Measurements from ENCODE around the gene RIN3.
A peak's percentile ranks its signal among the peaks of the same experiment; 100 is the strongest.

The RIN3 gene

DNA sequence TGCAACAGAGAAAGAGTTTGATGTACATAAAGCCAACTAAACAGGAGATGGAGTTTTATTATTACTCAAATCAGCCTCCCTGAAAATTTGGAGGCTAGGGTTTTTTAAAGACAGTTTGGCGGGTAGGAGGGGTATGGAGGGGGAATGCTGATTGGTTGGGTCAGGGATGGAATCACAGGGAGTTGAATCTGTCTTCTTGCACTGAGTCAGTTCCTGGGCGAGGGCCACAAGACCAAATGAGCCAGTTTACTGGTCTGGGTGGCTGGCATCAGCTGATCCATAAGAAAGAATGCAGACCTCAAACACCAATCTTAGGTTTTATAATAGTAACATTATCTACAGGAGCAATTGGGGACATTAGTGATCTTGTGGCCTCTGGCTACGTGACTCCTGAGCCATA lies 64.9 kb downstream of the RIN3 start:
- ATAC-seq = no peak

GRCh38 chr14:92579244-92579936 lies 65.8 kb downstream of the RIN3 start:
- no peak for ATAC-seq

DNA sequence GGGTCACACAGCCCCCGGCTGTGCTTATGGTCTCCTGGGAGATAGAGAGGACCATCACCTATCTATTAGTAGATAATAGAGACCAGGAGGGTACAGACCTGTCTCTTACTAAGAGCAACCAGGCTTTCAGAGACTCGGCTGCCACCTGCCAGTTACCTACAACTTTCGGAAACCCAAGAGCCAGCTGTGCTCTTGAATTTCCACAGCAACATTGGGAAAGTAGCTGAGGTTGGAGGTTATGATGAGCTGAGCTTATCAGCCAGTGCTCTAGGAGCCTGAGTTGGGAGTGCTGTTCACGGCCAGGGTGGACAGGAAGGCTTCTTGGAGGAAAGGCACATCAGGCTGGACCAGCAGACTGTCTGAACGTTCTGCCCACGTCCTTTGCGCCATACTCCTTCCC lies 67.6 kb downstream of the RIN3 start:
- ATAC-seq = no peak

DNA sequence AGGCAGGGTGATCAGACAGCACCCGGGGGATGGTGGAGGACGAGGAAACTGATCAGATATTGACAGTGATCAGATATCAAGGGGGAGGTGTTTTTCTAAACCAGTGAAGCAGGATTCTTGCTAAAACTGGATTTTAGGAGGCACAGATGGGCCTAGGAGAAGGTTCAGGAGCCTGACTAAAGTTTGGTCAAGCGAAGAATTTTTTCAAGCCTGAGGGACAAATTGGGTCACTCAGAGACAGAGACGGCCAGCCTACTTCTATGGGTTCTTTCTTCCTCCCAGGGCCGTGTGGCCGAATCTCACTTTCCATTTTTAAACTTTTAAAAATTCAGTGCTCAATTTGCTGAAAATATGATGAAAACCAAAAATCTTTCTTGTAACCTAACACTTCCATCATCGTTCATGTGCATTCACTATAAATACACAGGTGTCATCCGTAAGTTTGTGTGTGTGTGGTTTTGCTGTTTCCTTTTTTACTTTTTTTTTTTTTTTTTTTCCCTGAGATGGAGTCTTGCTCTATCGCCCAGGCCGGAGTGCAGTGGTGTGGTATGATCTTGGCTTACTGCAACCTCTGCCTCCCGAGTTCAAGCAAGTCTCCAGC lies 68.5 kb downstream of the RIN3 start:
- ATAC-seq = no peak

DNA sequence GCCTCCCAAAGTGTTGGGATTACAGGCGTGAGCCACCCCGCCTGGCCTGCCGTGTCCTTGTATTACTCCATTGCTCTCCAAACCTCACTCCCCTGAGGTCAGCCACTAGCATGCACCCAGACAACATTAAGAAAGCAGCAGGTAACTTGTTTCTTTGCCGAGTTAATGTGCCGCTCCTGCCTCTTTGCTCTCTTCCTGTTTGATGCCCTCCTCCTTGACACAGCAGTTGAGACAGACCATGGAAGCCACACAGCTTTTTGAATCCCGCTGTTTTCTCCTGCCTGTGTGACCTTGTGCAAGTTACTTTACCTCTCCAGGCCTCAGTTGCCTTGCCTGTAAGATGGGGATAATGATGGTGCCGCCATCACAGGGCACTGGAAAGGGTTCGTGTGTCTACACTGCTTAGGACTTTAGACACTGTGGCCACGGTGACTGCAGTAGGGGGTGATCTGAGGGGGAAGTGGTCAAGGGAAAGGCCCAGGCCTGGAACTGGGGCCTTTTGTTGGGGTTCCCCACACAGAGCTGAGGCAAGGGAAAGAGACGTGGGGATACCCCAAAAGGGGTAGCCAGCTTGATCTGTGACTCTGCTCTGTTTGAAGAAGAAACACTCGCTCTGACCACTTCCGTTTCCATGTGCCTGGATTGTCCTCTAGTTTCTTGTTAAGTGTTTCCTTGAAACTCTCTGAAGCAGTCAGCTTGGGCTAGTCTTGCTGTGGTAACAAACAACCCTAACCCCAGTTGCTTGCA lies 69.3 kb downstream of the RIN3 start:
- ATAC-seq = peak; percentile 36 to 57

- no peak for ATAC-seq
Measured at GRCh38 chr14:92584220-92584619, 70.6 kb downstream of the RIN3 start.

DNA sequence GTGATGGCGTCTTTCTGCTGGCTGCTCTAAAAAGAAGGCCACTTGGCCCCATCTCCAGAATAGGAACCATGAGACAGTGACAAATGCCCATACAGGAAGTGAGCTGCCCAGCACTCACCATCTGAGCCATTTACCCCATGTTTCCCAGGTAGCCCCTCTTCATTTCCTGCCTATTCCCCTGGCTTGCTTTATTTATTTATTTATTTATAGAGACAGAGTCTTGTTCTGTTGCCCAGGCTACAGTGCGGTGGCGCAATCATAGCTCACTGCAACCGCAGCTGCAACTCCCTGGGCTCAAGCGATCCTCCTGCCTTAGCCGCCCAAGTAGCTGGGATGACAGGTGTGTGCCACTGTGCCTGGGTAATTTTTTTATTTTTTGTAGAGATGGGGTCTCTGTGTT lies 71.2 kb downstream of the RIN3 start:
- ATAC-seq = no peak

- ATAC-seq = peak; percentile 75 to 81
Measured at GRCh38 chr14:92585981-92586937, 72.7 kb downstream of the RIN3 start.

DNA sequence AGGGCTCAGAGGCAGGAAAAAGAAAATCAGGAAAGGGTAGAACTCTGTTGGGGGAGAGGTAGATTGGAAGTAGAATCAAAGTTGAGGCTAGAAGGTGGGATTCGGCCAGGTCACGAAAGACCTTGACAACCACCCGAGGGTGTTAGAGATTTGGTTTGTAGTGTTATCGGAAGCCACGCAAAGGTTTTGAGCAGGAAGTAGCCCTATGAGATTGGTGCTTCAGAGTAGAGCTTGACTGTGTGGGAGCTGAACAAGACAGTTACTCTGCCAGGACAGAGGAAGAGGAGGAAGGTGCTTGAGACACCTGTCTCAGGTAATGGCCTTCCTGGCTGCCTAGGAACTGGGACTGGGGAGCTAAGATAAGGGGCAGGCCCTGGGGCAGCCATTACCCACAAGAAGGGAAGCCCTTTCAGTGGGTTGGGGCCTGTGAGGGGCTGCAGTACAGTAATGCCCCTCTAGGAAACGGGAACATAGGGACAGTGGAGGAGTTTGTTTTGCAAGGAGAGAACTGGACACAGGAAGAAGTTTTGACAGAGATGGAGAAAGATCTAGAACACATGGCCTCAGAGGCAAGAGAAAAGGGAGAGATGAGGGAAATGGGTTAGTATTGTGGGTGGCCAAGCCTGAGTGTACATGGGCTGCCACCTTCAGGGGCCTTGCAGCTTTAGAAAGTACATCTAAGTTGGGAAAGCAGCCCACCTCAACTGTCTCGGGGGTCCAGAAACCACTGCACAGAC lies 73.5 kb downstream of the RIN3 start:
- no peak for ATAC-seq

DNA sequence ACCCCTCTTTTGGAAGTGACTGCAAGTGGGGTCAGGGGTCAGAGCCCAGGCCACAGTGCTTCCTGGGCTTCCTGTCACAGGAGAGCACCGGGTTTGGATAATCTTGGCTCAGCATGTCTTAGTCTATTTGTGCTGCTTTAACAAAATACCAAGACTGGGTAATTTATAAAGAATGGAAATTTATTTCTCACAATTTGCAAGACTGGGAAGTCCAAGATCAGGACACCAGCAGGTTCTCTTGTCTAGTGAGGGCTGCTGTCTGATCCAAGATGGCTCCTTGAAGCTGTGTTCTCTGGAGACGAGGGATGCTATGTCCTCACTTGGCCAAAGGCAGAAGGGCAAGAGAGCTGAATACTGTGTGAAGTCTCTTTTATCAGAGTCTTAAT lies 74.1 kb downstream of the RIN3 start:
- ATAC-seq = no peak

- no peak for ATAC-seq
Measured at GRCh38 chr14:92589213-92589852, 75.8 kb downstream of the RIN3 start.

GRCh38 chr14:92590176-92590575 lies 76.6 kb downstream of the RIN3 start:
- ATAC-seq = no peak

GRCh38 chr14:92590941-92591340 lies 77.4 kb downstream of the RIN3 start:
- no peak for ATAC-seq

- ATAC-seq = no peak
Measured at GRCh38 chr14:92591346-92591745, 77.8 kb downstream of the RIN3 start.

DNA sequence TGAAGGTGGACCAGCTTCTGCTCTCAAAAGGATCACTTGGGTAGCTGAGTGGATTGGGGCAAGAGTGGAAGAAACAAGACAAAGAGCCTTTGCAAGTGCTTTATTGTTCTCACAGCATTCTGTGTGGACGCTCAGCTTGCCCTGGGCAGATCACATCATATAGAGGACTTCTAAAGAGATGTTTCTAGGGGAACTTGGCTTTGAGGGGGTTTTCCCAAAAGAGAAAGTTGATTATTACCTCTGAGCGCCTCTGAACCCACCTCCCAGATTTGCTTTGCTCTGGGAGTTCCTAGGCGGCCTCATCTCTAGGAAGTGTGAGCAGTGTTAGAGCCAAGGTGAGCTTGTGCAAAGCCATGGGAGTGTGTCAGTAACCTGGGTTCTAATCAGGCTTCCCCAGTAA lies 81.7 kb downstream of the RIN3 start:
- no peak for ATAC-seq

GRCh38 chr14:92596331-92596907 lies 82.8 kb downstream of the RIN3 start:
- no peak for ATAC-seq

DNA sequence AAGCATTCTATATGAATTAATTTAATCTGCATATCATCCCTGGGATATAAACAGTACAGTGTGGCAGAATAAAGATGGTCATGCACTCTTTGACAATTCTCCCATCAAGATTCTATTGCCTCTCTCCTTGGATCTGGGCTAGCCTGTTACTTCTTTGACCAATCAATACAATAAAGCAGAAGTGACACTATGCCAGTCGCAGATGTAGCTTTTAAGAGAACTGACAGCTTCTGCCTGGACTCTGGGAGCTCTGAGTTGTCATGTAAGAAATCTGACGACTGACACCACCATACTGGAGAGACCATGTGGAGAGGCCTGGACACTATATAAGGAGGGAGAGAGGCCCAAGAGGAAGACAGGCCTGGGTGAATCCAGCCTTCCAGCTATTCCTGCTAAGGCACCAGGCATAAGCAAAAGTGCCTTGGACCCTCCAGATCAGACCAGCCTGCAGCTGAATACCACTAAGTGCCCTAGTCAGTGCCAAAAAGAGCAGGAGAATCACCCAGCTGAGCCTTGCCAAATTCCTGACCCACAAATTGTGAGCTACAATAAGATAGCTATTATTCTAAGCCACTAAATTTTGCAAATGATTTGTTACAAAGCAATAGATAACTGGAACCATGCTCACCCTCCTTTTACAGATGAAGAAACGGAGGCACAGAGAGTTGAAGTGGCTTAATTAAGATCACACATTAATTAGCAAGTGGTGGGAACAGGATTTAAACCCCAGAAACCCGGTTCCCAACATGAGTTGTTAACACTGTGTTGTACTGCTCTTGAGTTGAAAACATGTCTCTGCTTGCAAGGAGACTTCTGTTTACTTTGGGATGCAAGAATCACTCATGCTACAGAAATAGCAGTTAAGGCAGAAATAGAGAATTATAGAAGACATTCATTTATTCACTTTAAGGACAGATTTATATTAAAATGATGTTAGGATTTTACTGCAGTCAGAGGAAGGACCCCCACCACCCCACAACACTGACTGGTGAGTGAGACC lies 84.6 kb downstream of the RIN3 start:
- ATAC-seq = no peak

DNA sequence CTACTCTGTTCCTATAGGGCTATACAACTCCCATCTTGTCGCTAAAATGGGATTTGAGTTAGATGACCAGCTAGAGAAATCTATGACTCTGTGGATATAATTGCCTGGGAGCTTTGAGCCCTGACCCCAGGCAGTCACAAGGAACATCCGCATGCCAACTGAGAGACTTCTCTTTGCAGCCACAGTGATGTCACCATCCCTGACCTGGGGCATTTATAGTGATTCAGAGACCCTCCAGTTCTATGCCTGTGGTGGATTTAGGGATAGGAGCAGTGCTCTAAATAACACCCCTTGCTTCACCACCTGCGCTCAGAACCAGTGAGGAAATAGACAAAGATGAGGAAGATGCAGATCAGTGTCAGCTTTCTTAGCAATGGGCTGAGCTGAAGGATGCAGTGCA lies 86.2 kb downstream of the RIN3 start:
- ATAC-seq = no peak

- peak in 1 of 2 donors; percentile 7 for ATAC-seq
Measured at GRCh38 chr14:92600318-92601053, 86.9 kb downstream of the RIN3 start.
